HepG2 (cell line): Measurements from ENCODE around the gene THSD4. TPM values are rescaled to one million over a fixed set of nuclear protein-coding genes. Genes with fewer than 3 reads are reported as not detected.

Experiments
- ATAC-seq: fragments of 200-7000 bp; cut with Tn5 transposase; 3 replicates; pipeline ENCODE4 v1.9.1; 2020; ENCODE audit warnings: mild to moderate bottlenecking, moderate library complexity
- BruUV-seq: library from RNA; stranded (reverse); fragments of 400-500 nt; replicated peaks from 2 replicates; lab custom pipeline; 2021; lab: Mats Ljungman, UMichigan
- CTCF ChIA-PET: fragments of 300-600 bp; formaldehyde crosslinking; extraction: SDS; loops from one replicate; lab custom pipeline; 2021; ENCODE audit warnings: low total read pairs, inconsistent platforms, low intra/inter-chr PET ratio; lab: Yijun Ruan, JAX
- POLR2A ChIA-PET: fragments of 350-600 bp; sonication (Branson Sonifier 250); formaldehyde crosslinking; loops from one replicate; lab custom pipeline; 2020; ENCODE audit warnings: antibody characterized with exemption, inconsistent platforms; lab: Yijun Ruan, JAX
- DNase-seq: peaks from one replicate; pipeline ENCODE4 v3.0.0-alpha.2; 2015; ENCODE audit warnings: low spot score
- FAIRE-seq: peaks from 3 replicates; lab custom pipeline; 2011; peaks lifted over from hg19 to GRCh38; lab: Jason Lieb, UNC
- H2AFZ ChIP-seq: one replicate; pipeline ENCODE4 v1.6.1; 2011; ENCODE audit warnings: low read length, inconsistent platforms
- H3K27ac ChIP-seq: fragments of 300-600 bp; 3 replicates; pipeline ENCODE4 v1.8.0; 2011; ENCODE audit warnings: mixed run types, mild to moderate bottlenecking, mixed read lengths, low read length, inconsistent platforms; ENCODE audit not compliant: insufficient read depth; ENCODE audit errors: extremely low read length
- H3K27me3 ChIP-seq, 2 experiments: fragments of 200-600 bp in 1 of 2; 2 replicates in 1 of 2; 3 replicates in 1 of 2; pipeline versions ENCODE4 v1.6.0 to v1.8.0; 2011; ENCODE audit warnings: low read length in 2 of 2, mild to moderate bottlenecking in 2 of 2, moderate library complexity in 2 of 2, inconsistent platforms in 1 of 2; ENCODE audit not compliant: insufficient read depth in 2 of 2, control insufficient read depth in 1 of 2
- H3K36me3 ChIP-seq, 2 experiments: fragments of 200-600 bp in 1 of 2; replicated peaks in 1 of 2; 2 replicates in 1 of 2; 3 replicates in 1 of 2; pipeline versions ENCODE4 v1.5.1 to v1.8.0; 2011; ENCODE audit warnings: low read length in 2 of 2, inconsistent platforms in 1 of 2; ENCODE audit not compliant: insufficient read depth in 2 of 2, control insufficient read depth in 1 of 2
- H3K4me1 ChIP-seq: 2 replicates; pipeline ENCODE4 v1.5.1; 2012; ENCODE audit warnings: low read length, inconsistent platforms; ENCODE audit not compliant: insufficient read depth
- H3K4me2 ChIP-seq: 2 replicates; pipeline ENCODE4 v1.6.0; 2011; ENCODE audit warnings: low read depth, low read length, inconsistent platforms
- H3K4me3 ChIP-seq, 3 experiments: fragments of 200-600 bp in 1 of 3; sonication (generic), shearing (Covaris generic) in 1 of 3; replicated peaks in 1 of 3; 2 replicates each; pipeline ENCODE4 v1.5.1; 2011 to 2016; ENCODE audit warnings: low read length in 3 of 3, inconsistent platforms in 2 of 3, low read depth in 2 of 3, mild to moderate bottlenecking in 2 of 3, control low read depth in 1 of 3, mixed read lengths in 1 of 3; ENCODE audit not compliant: insufficient read depth in 1 of 3
- H3K79me2 ChIP-seq: one replicate; pipeline ENCODE4 v1.6.1; 2011; ENCODE audit warnings: low read length, inconsistent platforms; ENCODE audit not compliant: insufficient read depth
- H3K9ac ChIP-seq: 2 replicates; pipeline ENCODE4 v1.6.0; 2011; ENCODE audit warnings: mild to moderate bottlenecking, low read depth, low read length, inconsistent platforms; ENCODE audit not compliant: insufficient read depth
- H3K9me3 ChIP-seq: 2 replicates; pipeline ENCODE4 v1.5.1; 2012; ENCODE audit warnings: mild to moderate bottlenecking, low read length
- H4K20me1 ChIP-seq: 2 replicates; pipeline ENCODE4 v1.6.0; 2011; ENCODE audit warnings: inconsistent platforms, mild to moderate bottlenecking, low read length, moderate library complexity; ENCODE audit not compliant: insufficient read depth
- AGO1 ChIP-seq: fragments of 200-400 bp; formaldehyde crosslinking; IDR thresholded peaks from 2 replicates; pipeline ENCODE4 v1.6.1; 2017; ENCODE audit warnings: mild to moderate bottlenecking, low read depth, low read length, moderate library complexity; ENCODE audit not compliant: poor library complexity, severe bottlenecking
- ESRRA ChIP-seq: sonication (generic); formaldehyde crosslinking; IDR thresholded peaks from 2 replicates; pipeline ENCODE4 v1.5.1; 2020; ENCODE audit warnings: mild to moderate bottlenecking, low read depth, missing genetic modification reagents
- HNF4G ChIP-seq, 2 experiments: sonication (generic) in 1 of 2; formaldehyde crosslinking in 1 of 2; IDR thresholded peaks; 2 replicates each; pipeline versions ENCODE4 v1.4.0 to v1.6.1; 2011 to 2020; ENCODE audit warnings: borderline replicate concordance in 2 of 2, low read depth in 2 of 2, mild to moderate bottlenecking in 2 of 2, low read length in 1 of 2, missing genetic modification reagents in 1 of 2, moderate library complexity in 1 of 2
- KDM3A ChIP-seq: IDR thresholded peaks from 2 replicates; pipeline ENCODE4 v1.6.1; 2018; ENCODE audit warnings: low read depth, missing compliant biosample characterization
- NCOR1 ChIP-seq: fragments of 200-600 bp; sonication (generic); IDR thresholded peaks from 2 replicates; pipeline ENCODE4 v1.7.0; 2017; ENCODE audit warnings: antibody characterized with exemption, low read length, borderline replicate concordance
- PHF8 ChIP-seq: sonication (generic); formaldehyde crosslinking; IDR thresholded peaks from 2 replicates; pipeline ENCODE4 v1.5.0; 2020; ENCODE audit warnings: missing genetic modification reagents
- SRSF1 ChIP-seq: fragments of 200-400 bp; formaldehyde crosslinking; optimal IDR thresholded peaks from 2 replicates; pipeline ENCODE3; 2017; ENCODE audit warnings: mild to moderate bottlenecking, low read depth, low read length, moderate library complexity
- TEAD3 ChIP-seq: optimal IDR thresholded peaks from 2 replicates; pipeline ENCODE3; 2016; ENCODE audit warnings: borderline replicate concordance
- ZBTB38 ChIP-seq: sonication (generic); formaldehyde crosslinking; IDR thresholded peaks from 2 replicates; pipeline ENCODE4 v1.5.1; 2020; ENCODE audit warnings: mild to moderate bottlenecking, missing genetic modification reagents
- ZNF224 ChIP-seq: sonication (generic); formaldehyde crosslinking; IDR thresholded peaks from 2 replicates; pipeline ENCODE4 v1.5.0; 2020; ENCODE audit warnings: mild to moderate bottlenecking, missing genetic modification reagents
- ZNF557 ChIP-seq: sonication (generic); formaldehyde crosslinking; IDR thresholded peaks from 2 replicates; pipeline ENCODE4 v1.4.0; 2020; ENCODE audit warnings: missing genetic modification reagents
- WGBS: methylation state at CpG from one replicate; pipeline ENCODE4 v1.1.6; 2017; ENCODE audit warnings: low lambda C conversion rate; 5-methylcytosine and 5-hydroxymethylcytosine counted together
- in situ Hi-C: cut with HindIII; loops from 2 replicates; pipeline ENCODE4 v1.10.0; 2017; ENCODE audit warnings: low pct_unique_long_range_greater_than_20kb; ENCODE audit not compliant: extremely low pct_ligation_motif_present
- intact Hi-C: fragments of 100-400 bp; cut with micrococcal nuclease; formaldehyde crosslinking; loops from one replicate; pipeline ENCODE4 v1.10.0; 2022; ENCODE audit not compliant: unreplicated experiment
- polyA plus RNA-seq, 8 experiments: library from polyadenylated mRNA; depleted of rRNA in 3 of 8; stranded (reverse) in 7 of 8; unstranded in 1 of 8; fragments of >200 nt; fragmentation: Illumina TruSeq in 4 of 8; extraction: Trizol in 4 of 8; gene quantifications; 2 replicates each; pipeline versions ENCODE4 v1.2.1 to v1.2.3, GENCODE V29; 2011 to 2016; ENCODE audit warnings: low read depth in 4 of 8, missing spikeins in 1 of 8, mixed read lengths in 1 of 8; ENCODE audit not compliant: insufficient read depth in 1 of 8
- total RNA-seq, 5 experiments: library from RNA; depleted of rRNA; stranded (reverse); fragments of >200 nt; fragmentation: Illumina TruSeq; extraction: Trizol; gene quantifications; 2 replicates each; pipeline ENCODE4 v1.2.3, GENCODE V29; 2016; ENCODE audit warnings: low read depth in 1 of 5
- TF ChIP-seq, protein P1 (sequence below): sonication (generic); IDR thresholded peaks from 2 replicates; pipeline ENCODE4 v1.6.1; 2016; ENCODE audit warnings: low read depth, borderline replicate concordance
- TF ChIP-seq, protein P2 (sequence below): sonication (generic); formaldehyde crosslinking; IDR thresholded peaks from 2 replicates; pipeline ENCODE4 v1.9.0; 2022; ENCODE audit warnings: missing genetic modification reagents, mild to moderate bottlenecking, borderline replicate concordance
- TF ChIP-seq, protein P3 (sequence below): IDR thresholded peaks from 2 replicates; pipeline ENCODE4 v1.6.1; 2016; ENCODE audit warnings: missing genetic modification reagents, missing compliant biosample characterization
- TF ChIP-seq, protein P4 (sequence below): sonication (generic); formaldehyde crosslinking; IDR thresholded peaks from 2 replicates; pipeline ENCODE4 v1.4.0; 2020; ENCODE audit warnings: missing genetic modification reagents
- TF ChIP-seq, protein P5 (sequence below): sonication (generic); formaldehyde crosslinking; IDR thresholded peaks from 2 replicates; pipeline ENCODE4 v1.4.0; 2020; ENCODE audit warnings: mild to moderate bottlenecking, missing genetic modification reagents, borderline replicate concordance
- TF ChIP-seq, protein P6 (sequence below): sonication (generic); formaldehyde crosslinking; IDR thresholded peaks from 2 replicates; pipeline ENCODE4 v1.4.0; 2020; ENCODE audit warnings: missing genetic modification reagents, mild to moderate bottlenecking, borderline replicate concordance

Gene THSD4
- total and polyA plus RNA-seq, 2 of the 13 experiments (the other 11 are each of a cell fraction or from before 2014, with no cell fraction given), result 0.07 to 0.21 TPM

DNA sequence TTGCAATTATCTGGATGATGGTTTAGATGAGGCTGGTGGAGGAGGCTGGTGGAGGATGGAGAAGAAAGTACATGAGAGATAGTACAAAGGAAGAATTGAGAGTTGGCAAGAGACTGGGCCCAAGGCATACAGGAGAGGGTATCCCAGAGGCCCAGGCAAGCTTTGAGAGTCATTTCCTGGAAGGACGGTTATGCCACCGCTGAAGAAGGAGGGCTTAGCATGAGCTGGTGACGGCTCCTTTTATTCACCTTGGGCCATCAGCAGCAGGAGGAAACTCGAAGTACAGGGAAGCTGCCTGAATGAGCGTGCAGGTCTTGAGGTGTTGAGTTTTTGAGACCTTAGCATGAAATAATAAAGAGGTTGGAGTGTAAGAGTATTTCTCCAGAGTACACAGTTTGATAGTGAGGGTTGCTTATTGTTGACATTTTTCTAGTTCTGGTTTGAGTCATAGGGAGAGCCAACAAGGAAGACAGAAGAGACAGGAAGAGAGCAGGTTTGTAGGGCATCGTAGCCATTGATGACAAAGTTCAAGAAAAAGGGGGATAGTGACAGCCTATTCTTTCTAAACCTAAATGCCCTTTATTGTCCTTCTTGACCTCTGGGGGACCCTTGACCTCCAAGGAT, 13.8 kb downstream of the THSD4 start:
- ATAC-seq (no peak), DNase-seq (no peak), FAIRE-seq (no peak)
- H3K27me3 ChIP-seq, result no peaks in the 10 kb centered on the region
- H3K4me1 ChIP-seq, result no peaks in the 10 kb centered on the region
- ChIA-PET POLR2A (no interaction called here), CTCF (no interaction called here)
- no peaks in the 10 kb centered on the region for H3K9me3 ChIP-seq
- H3K27ac ChIP-seq, result no peak overlapping the region
- H3K4me2 ChIP-seq, result no peak overlapping the region
- H4K20me1 ChIP-seq, result no peaks in the 10 kb centered on the region
- BruUV-seq, result no TSS peak
- H3K79me2 ChIP-seq, result no peaks in the 10 kb centered on the region
- no peak overlapping the region for H3K4me3 ChIP-seq
- no peak overlapping the region for H2AFZ ChIP-seq
- WGBS, result 15% methylated on average over 6 of the region's 6 CpGs
- H3K36me3 ChIP-seq, result no peaks in the 10 kb centered on the region
- in situ Hi-C loops, result no loop called here
- intact Hi-C loops, result no loop called here
- no peak overlapping the region for H3K9ac ChIP-seq
- no peak for TF ChIP-seq AGO1
- TF ChIP-seq, protein P1, sequence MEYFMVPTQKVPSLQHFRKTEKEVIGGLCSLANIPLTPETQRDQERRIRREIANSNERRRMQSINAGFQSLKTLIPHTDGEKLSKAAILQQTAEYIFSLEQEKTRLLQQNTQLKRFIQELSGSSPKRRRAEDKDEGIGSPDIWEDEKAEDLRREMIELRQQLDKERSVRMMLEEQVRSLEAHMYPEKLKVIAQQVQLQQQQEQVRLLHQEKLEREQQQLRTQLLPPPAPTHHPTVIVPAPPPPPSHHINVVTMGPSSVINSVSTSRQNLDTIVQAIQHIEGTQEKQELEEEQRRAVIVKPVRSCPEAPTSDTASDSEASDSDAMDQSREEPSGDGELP, result no peak
- no peak for TF ChIP-seq KDM3A (CRISPR knock-in tag)
- TF ChIP-seq NCOR1, result no peak
- TF ChIP-seq PHF8 (CRISPR knock-in tag), result no peak
- TF ChIP-seq HNF4G (IDR thresholded peaks at IDR 0.05; ENCODE audit: borderline replicate concordance, low read depth, low read length), result no peak
- no peak for TF ChIP-seq HNF4G (CRISPR knock-in tag; IDR thresholded peaks at IDR 0.05; ENCODE audit: borderline replicate concordance, low read depth)
- no peak for TF ChIP-seq ESRRA (CRISPR knock-in tag)
- TF ChIP-seq ZNF224 (CRISPR knock-in tag), result no peak
- TF ChIP-seq, protein P2, sequence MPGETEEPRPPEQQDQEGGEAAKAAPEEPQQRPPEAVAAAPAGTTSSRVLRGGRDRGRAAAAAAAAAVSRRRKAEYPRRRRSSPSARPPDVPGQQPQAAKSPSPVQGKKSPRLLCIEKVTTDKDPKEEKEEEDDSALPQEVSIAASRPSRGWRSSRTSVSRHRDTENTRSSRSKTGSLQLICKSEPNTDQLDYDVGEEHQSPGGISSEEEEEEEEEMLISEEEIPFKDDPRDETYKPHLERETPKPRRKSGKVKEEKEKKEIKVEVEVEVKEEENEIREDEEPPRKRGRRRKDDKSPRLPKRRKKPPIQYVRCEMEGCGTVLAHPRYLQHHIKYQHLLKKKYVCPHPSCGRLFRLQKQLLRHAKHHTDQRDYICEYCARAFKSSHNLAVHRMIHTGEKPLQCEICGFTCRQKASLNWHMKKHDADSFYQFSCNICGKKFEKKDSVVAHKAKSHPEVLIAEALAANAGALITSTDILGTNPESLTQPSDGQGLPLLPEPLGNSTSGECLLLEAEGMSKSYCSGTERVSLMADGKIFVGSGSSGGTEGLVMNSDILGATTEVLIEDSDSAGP, result no peak
- TF ChIP-seq, protein P3, sequence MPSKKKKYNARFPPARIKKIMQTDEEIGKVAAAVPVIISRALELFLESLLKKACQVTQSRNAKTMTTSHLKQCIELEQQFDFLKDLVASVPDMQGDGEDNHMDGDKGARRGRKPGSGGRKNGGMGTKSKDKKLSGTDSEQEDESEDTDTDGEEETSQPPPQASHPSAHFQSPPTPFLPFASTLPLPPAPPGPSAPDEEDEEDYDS (CRISPR knock-in tag), result no peak
- TF ChIP-seq, protein P4, sequence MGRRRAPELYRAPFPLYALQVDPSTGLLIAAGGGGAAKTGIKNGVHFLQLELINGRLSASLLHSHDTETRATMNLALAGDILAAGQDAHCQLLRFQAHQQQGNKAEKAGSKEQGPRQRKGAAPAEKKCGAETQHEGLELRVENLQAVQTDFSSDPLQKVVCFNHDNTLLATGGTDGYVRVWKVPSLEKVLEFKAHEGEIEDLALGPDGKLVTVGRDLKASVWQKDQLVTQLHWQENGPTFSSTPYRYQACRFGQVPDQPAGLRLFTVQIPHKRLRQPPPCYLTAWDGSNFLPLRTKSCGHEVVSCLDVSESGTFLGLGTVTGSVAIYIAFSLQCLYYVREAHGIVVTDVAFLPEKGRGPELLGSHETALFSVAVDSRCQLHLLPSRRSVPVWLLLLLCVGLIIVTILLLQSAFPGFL (CRISPR knock-in tag), result no peak
- TF ChIP-seq, protein P5, sequence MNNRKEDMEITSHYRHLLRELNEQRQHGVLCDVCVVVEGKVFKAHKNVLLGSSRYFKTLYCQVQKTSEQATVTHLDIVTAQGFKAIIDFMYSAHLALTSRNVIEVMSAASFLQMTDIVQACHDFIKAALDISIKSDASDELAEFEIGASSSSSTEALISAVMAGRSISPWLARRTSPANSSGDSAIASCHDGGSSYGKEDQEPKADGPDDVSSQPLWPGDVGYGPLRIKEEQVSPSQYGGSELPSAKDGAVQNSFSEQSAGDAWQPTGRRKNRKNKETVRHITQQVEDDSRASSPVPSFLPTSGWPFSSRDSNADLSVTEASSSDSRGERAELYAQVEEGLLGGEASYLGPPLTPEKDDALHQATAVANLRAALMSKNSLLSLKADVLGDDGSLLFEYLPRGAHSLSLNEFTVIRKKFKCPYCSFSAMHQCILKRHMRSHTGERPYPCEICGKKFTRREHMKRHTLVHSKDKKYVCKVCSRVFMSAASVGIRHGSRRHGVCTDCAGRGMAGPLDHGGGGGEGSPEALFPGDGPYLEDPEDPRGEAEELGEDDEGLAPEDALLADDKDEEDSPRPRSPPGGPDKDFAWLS (CRISPR knock-in tag), result no peak
- TF ChIP-seq, protein P6, sequence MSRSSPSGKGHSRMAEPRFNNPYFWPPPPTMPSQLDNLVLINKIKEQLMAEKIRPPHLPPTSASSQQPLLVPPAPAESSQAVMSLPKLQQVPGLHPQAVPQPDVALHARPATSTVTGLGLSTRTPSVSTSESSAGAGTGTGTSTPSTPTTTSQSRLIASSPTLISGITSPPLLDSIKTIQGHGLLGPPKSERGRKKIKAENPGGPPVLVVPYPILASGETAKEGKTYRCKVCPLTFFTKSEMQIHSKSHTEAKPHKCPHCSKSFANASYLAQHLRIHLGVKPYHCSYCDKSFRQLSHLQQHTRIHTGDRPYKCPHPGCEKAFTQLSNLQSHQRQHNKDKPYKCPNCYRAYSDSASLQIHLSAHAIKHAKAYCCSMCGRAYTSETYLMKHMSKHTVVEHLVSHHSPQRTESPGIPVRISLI (CRISPR knock-in tag), result no peak
- TF ChIP-seq ZNF557 (CRISPR knock-in tag), result no peak
- TF ChIP-seq SRSF1, result no peak
- TF ChIP-seq ZBTB38 (CRISPR knock-in tag), result no peak
- TF ChIP-seq TEAD3 (CRISPR knock-in tag), result no peak
